Activated T-helper 1 cell treated with anti-CD3 and anti-CD28 coated beads, Interleukin-2, amount 50 U/mL, for 16 hours (primary cell): ENCODE measurements around the gene MN1.
"Not testable (repeated sequence)": the region's sequence is repeated elsewhere in the genome, so short reads cannot be mapped to it uniquely, and the experiment has no call there.

Source experiments
- DNase-seq, 2 donors: peaks; one replicate each; pipeline ENCODE4 v3.0.0-alpha.2; 2020; ENCODE audit warnings: low read depth in 1 of 2, low spot score in 1 of 2

The MN1 gene

DNA sequence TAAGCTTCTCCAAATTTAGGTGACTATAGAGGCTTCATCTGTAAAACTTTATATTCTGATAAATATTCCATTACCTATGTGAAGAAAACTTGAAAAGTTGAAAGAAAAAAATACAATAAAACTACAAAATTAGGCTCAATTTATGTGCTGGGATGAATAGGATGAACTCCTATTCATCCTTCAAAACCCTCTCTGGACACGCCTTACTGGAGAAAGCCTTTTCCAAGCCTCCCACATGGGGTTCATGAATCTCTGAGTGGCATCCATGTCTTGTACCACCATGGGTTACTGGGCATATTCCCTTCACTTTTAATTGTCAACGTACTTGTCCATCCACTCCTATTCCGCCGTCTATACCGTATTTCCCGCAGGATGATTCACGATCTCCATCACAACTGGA lies 55.7 kb downstream of the MN1 start:
- DNase-seq, result no peak

GRCh38 chr22:27745154-27745553 lies 56.4 kb downstream of the MN1 start:
- no peak for DNase-seq

- DNase-seq, result not testable (repeated sequence)
Observed at GRCh38 chr22:27744078-27744477, 57.5 kb downstream of the MN1 start.

- DNase-seq, result no peak
Observed at GRCh38 chr22:27740202-27740748, 61.3 kb downstream of the MN1 start.

- no peak for DNase-seq
Observed at GRCh38 chr22:27737521-27737920, 64.0 kb downstream of the MN1 start.

- no peak for DNase-seq
Observed at GRCh38 chr22:27734066-27734465, 67.5 kb downstream of the MN1 start.

DNA sequence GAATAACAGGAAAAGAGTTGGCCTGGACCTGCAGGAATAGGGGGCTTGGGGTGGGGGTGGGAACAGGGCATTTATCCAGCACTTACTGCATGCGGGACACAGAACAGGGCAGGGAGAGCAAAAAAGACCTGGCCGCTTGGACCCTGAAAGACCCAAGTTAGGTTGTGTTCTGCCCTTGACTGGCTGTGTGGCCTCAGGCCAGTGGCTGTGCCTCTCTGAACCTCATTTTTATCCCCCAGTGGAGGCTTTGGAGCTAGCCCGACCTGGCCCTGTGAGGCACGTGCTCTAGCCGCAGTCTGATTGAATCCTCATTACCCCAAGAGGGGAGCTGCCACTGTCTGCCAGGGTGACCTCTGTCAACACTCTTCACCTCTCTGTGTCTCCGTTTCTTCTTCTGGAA lies 68.7 kb downstream of the MN1 start:
- no peak for DNase-seq

DNA sequence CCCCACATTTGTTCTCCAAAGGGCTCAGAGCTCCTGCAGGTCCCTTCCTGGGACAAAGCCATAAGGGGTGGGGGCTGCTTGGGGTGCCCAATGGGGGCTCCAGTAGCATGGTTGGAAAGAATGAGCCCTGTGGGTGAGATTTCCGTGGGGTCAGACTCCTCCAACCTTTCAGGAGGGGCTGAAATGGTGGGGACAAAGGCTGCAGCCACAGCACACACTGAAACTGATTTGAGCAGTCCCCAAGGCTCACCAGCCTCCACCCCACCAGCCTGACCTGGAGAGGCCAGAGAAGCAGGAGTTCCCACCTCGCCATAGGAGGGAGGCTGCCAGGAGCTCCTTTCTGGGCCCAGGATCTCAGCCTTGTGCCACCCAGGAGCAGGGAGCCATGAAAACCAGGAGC lies 69.2 kb downstream of the MN1 start:
- DNase-seq, result no peak

- DNase-seq, result no peak
Observed at GRCh38 chr22:27731621-27732020, 69.9 kb downstream of the MN1 start.

DNA sequence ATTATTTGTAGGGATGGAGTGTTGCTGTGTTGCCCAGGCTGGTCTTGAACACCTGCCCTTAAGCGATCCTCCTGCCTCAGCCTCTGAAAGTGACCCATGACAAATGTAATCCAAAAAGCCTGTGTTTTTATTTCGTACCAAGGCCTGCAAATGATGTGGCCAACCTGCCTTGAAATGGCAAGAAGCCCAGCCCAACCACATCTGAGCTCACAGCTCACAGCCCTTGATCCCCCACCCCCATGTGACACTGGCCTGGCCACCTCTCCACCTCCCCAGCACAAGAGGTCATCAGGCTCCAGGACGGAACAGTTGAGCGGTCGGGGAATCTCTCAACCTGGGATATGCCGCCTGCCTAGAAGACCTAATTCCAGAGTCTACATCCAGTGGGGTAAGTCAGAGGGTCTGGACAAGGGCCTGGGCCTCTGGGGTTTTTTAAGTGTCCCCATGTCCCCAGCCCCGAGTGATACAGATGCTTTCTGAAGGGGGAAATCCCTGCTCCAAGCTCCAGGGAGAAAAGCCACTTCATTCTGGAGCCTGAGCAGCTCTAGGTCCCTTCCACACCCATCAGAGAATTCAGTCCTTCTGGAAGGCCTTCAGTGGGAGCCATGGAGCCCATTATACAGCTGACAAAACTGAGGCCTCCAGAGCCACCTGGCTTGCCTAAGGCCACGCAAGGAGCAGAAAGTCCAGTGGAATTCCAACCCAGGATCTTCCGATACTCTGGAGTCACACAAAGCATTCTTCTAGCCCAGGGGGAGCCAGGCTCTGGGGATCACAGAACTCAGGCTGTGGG lies 70.7 kb downstream of the MN1 start:
- DNase-seq, result no peak

GRCh38 chr22:27729246-27729645 lies 72.3 kb downstream of the MN1 start:
- no peak for DNase-seq

DNA sequence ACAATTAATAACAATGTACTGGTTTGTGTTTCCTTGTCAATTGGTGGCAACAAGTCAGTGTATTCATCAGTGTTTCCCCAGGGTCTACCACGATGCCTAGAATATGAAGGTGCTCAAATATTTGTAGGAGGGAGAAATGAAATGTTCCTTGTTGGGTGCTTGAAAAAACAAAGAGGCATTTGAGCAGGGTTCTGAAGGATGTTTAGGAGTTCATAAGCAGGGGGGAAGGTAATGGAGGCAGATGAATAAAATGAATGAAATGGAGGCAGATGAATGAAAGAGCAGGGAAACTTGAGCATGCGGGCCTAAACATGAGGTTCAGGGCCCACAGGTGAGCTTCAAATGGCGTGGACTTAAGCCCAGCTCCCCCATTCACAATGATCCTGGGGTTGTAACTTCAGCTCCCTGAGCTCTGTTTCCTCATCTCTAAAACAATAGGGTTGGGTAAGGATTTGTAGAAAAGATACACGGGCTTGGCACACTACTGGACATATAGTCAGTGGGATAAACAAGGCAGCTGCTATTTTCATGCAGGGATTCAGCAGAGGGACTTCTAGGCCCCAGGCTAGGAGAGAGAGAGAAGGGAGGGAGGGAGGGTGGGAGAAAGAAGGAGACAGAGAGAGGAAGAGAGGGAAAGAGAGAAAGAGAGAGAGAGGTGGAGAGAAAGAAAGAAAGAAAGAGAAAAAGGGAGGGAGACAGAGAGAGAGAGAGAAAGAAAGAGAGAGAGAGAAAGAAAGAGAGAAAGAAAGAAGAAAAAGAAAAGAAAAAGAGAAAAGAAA lies 73.7 kb downstream of the MN1 start:
- DNase-seq, result no peak

- no peak for DNase-seq
Observed at GRCh38 chr22:27726686-27727449, 74.7 kb downstream of the MN1 start.

- no peak for DNase-seq
Observed at GRCh38 chr22:27726331-27726685, 75.2 kb downstream of the MN1 start.

- no peak for DNase-seq
Observed at GRCh38 chr22:27725661-27726060, 75.9 kb downstream of the MN1 start.

GRCh38 chr22:27724709-27725108 lies 76.8 kb downstream of the MN1 start:
- no peak for DNase-seq

- no peak for DNase-seq
Observed at GRCh38 chr22:27724157-27724556, 77.4 kb downstream of the MN1 start.

DNA sequence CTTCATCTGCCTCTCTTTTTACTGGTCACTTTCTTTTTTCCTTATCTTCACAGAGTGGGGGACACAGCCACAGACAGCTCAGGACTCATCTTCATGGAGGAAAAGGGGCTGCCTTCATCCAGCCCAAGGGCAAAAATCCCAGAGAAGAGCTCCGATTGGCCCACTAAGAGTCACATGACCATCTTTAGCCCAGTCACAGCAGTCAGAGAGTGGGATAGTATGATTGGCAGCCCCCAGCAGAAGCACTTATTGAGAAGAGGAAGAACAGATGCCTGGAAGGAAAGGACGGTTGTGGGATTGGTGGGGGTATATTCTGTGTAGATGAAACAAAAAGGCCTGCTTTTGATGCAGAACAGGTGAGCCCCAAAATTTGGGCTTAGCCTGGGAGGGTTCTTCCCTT lies 77.8 kb downstream of the MN1 start:
- no peak for DNase-seq

DNA sequence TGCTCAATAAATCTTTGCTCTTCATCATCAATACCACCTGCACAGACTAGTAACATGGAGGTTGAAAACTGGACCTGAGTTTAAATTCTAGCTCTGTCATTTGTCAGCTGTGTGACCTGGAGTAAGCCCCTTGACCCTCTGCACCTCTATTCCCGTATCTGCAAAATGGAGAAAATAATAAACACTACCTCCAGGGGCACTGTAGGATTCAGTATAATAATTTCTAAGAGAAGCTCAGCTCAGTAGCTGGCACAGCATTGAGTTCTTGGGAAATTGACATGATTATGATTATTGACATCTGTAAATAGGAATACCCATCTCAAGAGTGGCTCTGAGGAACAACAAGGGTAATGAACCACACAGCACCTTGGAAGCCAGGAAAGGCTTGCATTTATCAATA lies 78.4 kb downstream of the MN1 start:
- no peak for DNase-seq

DNA sequence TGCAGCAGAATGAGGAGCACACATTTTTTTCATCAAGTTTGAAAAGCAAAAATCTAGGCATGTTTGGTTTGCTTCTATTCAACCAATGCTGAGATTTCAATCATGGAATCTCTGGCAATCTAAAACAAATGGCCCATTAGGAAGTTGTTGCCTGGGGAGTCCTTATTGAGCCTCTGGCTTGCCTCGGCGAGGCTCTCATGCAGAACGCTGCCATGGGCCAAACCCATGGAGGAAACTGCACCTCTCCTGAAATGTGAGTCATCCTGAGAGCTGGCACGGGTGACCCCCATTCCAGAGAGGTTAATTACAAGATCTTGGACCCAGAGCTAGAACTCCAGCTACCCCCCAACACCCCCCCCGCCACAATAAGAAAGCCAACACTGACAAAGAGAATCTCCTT lies 80.7 kb downstream of the MN1 start:
- no peak for DNase-seq

DNA sequence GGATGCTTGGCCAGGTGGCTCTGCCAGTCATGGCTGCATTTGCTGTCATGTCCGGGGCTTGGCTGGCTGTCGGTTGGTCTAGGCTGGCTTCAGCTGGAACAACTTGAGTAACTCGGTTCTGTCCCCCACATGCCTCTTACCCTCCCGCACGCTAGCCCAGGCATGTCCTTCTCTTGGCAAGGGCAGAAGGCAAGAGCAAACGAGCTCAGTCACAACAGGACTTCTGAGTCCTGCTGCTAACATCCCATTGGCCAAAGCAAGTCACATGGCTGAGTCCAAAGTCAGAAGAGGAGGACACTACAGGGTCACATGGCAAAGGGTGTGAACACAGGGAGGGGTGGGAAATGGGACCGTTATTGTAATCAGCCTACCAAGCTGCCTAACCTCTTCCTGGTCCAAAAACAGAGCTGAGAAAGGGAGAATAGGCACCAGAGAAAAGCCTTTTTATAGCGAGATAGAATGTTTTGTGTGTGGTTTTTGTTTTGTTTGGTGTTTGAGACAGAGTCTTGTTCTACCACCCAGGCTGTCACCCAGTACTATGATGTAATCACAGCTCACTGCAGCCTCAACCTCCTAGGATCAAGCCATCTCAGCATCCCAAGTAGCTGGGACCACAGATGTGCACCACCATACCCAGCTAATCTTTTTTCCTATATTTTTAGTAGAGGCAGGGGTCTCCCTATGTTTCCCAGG lies 81.9 kb downstream of the MN1 start:
- no peak for DNase-seq
